ENCODE measurements around the gene TICAM1.

Gene TICAM1

DNA sequence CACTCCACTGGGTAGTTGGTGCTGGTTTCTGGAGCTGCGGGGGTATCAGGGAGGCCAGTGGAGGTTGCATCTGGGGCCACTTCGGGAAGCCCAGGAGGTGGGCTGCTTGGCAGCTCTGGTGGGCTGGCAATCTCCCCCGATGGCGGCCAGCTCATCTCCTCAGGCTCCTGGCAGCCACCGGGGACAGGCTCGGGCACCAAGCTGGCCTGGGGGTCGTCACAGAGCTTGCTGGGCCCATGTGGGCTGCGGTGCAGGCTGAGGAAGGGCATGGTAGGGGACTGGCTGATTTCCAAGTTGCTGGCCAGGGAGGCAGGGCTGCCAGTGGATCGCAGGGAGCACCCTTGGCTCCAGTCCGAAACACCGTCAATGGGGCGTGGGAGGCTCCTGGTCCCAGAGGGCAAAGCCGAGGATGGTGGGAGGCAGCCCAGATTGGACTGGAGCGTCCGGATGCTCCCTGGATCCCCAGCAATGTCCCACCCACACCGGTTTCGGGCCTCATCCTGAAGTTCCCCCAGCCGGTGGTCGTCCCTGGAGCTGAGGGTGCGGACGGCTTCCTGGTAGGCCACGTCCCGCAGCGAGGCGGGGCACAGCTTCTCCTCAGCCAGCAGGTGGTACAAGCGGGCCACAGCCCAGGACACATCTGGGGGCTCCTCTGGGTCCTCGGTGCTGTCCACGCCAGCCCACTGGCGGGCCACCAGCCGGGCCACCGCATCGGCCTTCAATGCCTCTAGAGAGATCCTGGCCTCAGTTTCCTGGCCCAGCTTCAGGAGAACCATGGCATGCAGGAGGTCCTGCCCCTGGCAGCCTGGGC is 13.8 kb downstream of the TICAM1 start:
- ChIA-PET POLR2A (interaction anchor here (0.6 to 1.0 kb wide), 2 partner anchors 94 to 222 kb away, joined by 3 to 4 read pairs; no protein-coding TSS in a partner anchor), CTCF (interaction anchor here (1.1 to 1.4 kb wide), 2 partner anchors 11 to 94 kb away, joined by 3 to 5 read pairs; no protein-coding TSS in a partner anchor)
- no peak for TF ChIP-seq CTCF (IDR thresholded peaks at IDR 0.05; ENCODE audit: insufficient read depth, low read length, missing control alignments)

DNA sequence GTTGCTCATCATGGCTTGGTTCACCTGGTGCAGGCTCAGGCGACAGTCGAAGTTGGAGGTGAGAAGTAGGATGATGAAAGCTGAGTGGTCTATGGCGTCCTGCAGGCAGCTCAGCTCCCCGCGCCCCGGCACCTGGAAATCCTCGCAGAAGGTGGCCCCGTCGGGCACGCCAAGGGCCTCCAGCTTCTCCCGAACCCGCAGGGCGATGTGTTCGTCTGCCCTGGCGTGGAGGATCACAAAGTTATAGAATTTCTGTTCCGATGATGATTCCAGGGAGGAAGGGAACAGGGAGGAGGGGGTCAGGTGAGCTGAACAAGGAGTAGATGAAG is 14.6 kb downstream of the TICAM1 start:
- H3K4me3 ChIP-seq (ENCODE audit: low read depth, low read length) = no peak overlapping the region
- POLR2A ChIA-PET = no interaction called here
- DNase-seq (ENCODE audit: low read depth, low spot score) = no peak
- CTCF ChIA-PET = interaction anchor here (1.2 to 1.4 kb wide), 2 partner anchors 35 to 214 kb away, joined by 4 read pairs; no protein-coding TSS in a partner anchor
- TF ChIP-seq CTCF (IDR thresholded peaks at IDR 0.05; ENCODE audit: insufficient read depth, low read length, missing control alignments) = no peak

More for the DNA sequence above, 13.8 kb downstream of the TICAM1 start:
- DNase-seq (ENCODE audit: low read depth, low spot score) = no peak
- H3K4me3 ChIP-seq (ENCODE audit: low read depth, low read length) = no peak overlapping the region

DNA sequence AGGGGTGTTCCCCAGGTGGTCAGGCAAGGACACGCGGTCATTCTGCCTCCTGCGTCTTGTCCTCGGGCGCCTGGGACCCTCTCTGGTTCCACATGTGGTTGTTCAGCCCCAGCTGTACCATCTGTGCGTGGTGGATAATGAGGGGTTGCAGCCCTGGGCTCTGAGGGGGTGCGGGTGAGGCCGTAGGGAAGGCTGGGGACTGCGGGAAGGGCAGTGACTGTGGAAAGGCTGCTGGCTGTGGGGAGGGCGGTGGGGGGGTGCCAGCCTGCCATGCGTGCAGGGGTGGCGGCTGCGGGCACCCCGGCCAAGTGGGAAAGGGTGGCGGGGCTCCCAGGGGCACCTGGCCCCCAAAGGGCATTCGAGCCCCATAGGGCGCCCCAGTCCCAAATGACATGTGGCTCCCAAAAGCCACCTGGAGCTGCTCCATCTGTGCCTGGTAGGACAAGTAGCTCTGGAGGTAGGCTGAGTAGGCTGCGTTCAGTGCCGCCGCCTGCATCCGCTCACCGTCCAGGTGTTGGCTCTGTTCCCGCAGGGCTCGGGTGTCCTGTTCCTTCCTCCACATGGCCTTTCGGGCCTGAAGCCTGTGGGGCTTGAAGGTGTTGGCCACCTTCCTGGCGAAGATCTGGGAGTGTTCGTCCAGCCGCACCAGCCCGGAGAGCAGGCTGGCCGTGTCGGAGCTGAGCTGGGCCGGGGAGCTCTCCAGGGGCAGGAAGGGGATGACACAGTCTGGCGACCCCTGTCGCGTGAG is 15.1 kb downstream of the TICAM1 start:
- TF ChIP-seq CTCF (IDR thresholded peaks at IDR 0.05; ENCODE audit: insufficient read depth, low read length, missing control alignments) = no peak
- CTCF ChIA-PET = interaction anchor here (1.2 to 1.4 kb wide), 2 partner anchors 35 to 214 kb away, joined by 4 read pairs; no protein-coding TSS in a partner anchor
- DNase-seq (ENCODE audit: low read depth, low spot score) = no peak
- POLR2A ChIA-PET = no interaction called here
- no peak overlapping the region for H3K4me3 ChIP-seq (ENCODE audit: low read depth, low read length)

DNA sequence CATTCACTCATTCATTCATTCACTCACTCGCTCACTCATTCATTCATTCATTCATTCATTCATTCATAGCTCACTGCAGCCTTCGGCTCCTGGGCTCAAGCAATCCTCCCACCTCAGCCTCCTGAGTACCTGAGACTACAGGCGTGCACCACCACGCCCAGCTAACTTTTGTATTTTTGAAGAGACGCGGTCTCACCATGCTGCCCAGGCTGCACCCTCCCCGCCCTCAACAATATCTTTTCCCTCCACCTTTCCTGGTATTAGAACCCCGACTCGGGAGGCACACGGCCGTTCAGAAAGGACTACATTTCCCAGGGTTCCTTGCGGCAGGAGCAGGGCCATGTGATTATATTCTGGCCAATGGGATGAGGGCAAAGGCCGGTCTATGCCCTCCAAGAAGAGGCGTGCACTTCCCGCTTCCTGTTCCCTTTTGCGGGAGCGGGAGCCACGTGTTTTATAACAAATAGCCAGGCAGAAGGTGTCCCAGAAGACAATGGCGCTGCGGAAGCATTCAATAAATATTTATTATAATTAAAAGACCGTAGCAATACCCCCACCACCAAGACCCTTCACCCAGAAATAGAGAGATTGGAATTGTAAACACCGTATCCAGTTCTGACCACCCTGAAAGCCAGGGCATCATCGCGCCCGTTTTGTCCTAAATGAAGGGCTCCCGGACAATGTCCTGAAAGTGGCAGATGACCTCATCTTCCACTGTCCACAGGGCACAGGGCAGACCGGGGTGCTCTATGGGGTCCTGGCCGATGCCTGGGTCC is 15.9 kb downstream of the TICAM1 start:
- ChIA-PET CTCF (interaction anchor here (1.2 to 1.4 kb wide), 3 partner anchors 36 to 221 kb away, joined by 3 to 4 read pairs (median 4); no protein-coding TSS in a partner anchor), POLR2A (no interaction called here)
- H3K4me3 ChIP-seq (ENCODE audit: low read depth, low read length) = no peak overlapping the region
- no peak for DNase-seq (ENCODE audit: low read depth, low spot score)
- TF ChIP-seq CTCF (IDR thresholded peaks at IDR 0.05; ENCODE audit: insufficient read depth, low read length, missing control alignments) = no peak

GRCh38 chr19:4814625-4815425 is 16.7 kb downstream of the TICAM1 start:
- ChIA-PET POLR2A (interaction anchor here (0.9 kb wide), 1 partner anchor 24 kb away, joined by 3 read pairs; no protein-coding TSS in a partner anchor), CTCF (interaction anchor here (1.4 to 12.9 kb wide), 2 partner anchors 36 to 222 kb away, joined by 3 to 336 read pairs; no protein-coding TSS in a partner anchor)
- DNase-seq (ENCODE audit: low read depth, low spot score) = no peak
- no peak for TF ChIP-seq CTCF (IDR thresholded peaks at IDR 0.05; ENCODE audit: insufficient read depth, low read length, missing control alignments)
- H3K4me3 ChIP-seq (ENCODE audit: low read depth, low read length) = no peak overlapping the region
